ENCODE data around the gene NDEL1. TPM values are rescaled to one million over a fixed set of nuclear protein-coding genes. Genes with fewer than 3 reads are reported as not detected.
"Not testable (repeated sequence)": the region's sequence is repeated elsewhere in the genome, so short reads cannot be mapped to it uniquely, and the experiment has no call there.

NDEL1 gene
- total RNA-seq, 1 donor from 2014 or later = 60.2 TPM

GRCh38 chr17:8392674-8393469 is 42.8 kb upstream of the NDEL1 start:
- Mint-ChIP-seq H3K4me3 (no peak overlapping the region), H3K27ac (no peak overlapping the region), H3K27me3 (ENCODE audit: low read depth) (peaks cover 19% of the 10 kb centered on the region), H3K9me3 (no peaks in the 10 kb centered on the region), H3K4me1 (peaks cover 13% of the 10 kb centered on the region), H3K36me3 (no peaks in the 10 kb centered on the region)
- no peak for DNase-seq (ENCODE audit: low spot score in 2 of 2, unreplicated experiment in 2 of 2)
- no peak for TF ChIP-seq CTCF (IDR thresholded peaks at IDR 0.05; ENCODE audit: unreplicated experiment)

GRCh38 chr17:8393470-8394231 is 42.0 kb upstream of the NDEL1 start:
- Mint-ChIP-seq H3K4me3 (no peak overlapping the region), H3K27ac (peak overlapping the region; percentile 12)

DNA sequence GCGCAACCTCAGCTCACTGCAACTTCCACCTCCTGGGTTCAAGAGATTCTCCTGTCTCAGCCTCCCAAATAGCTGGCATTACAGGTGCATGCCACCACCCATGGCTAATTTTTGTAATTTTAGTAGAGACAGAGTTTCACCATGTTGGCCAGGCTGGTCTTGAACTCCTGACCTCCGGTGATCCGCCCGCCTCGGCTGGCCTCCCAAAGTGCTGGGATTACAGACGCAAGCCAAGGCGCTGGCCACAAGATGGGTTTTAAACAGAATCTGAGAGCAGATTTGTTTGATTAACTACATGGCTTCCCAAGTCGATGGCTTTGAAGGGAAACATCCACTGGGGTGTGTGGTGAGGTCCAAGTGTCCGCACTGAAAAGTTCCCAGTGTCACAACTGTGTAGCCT is 41.2 kb upstream of the NDEL1 start:
- H3K27ac Mint-ChIP-seq; H3K4me3 Mint-ChIP-seq; DNase-seq (ENCODE audit: low spot score in 2 of 2, unreplicated experiment in 2 of 2); H3K36me3 Mint-ChIP-seq; H3K9me3 Mint-ChIP-seq: not testable (repeated sequence)
- Mint-ChIP-seq H3K4me1 (peaks cover 14% of the 10 kb centered on the region), H3K27me3 (ENCODE audit: low read depth) (peaks cover 27% of the 10 kb centered on the region)

More at GRCh38 chr17:8393470-8394231, 42.0 kb upstream of the NDEL1 start:
- Mint-ChIP-seq H3K36me3 (no peaks in the 10 kb centered on the region), H3K27me3 (ENCODE audit: low read depth) (peaks cover 26% of the 10 kb centered on the region), H3K4me1 (peaks cover 14% of the 10 kb centered on the region), H3K9me3 (no peaks in the 10 kb centered on the region)
- no peak for TF ChIP-seq CTCF (IDR thresholded peaks at IDR 0.05; ENCODE audit: unreplicated experiment)
- no peak for DNase-seq (ENCODE audit: low spot score in 2 of 2, unreplicated experiment in 2 of 2)

- Mint-ChIP-seq H3K4me3 (no peak within 1 kb of the TSS), H3K27me3 (ENCODE audit: low read depth) (peaks cover 29% of the 10 kb centered on the region), H3K36me3 (no peaks in the 10 kb centered on the region), H3K4me1 (peaks cover 14% of the 10 kb centered on the region), H3K9me3 (no peaks in the 10 kb centered on the region), H3K27ac (no peak within 1 kb of the TSS)
- DNase-seq (ENCODE audit: low spot score in 2 of 2, unreplicated experiment in 2 of 2) = no peak
- TF ChIP-seq CTCF (IDR thresholded peaks at IDR 0.05; ENCODE audit: unreplicated experiment) = no peak
Observed at GRCh38 chr17:8397636-8398035, 38.0 kb upstream of the NDEL1 start, which contains the start of gene RNF222. RNF222 (minus strand) TSS chr17:8397827; CDS start chr17:8393461, 4,366 bp downstream.

DNA sequence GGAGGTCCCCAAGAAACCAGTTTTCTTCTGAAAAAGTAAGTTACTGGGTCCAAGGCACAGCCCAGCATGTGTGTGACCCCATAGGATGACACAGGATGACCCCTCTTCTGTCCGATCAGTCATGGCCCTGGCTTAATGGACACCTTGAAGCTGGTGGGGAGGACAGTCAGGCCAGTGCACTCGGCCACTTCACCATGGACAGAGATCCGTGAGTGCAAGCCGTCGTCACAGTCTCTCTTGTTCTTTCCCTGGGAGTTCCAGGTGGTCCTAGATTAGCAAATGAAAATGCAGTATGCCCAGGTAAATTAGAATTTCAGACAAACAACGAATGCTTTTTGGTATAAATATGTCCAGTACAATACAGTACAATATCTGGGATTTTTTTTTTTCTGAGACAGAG is 36.7 kb upstream of the NDEL1 start:
- no peak for TF ChIP-seq CTCF (IDR thresholded peaks at IDR 0.05; ENCODE audit: unreplicated experiment)
- H3K27me3 Mint-ChIP-seq (ENCODE audit: low read depth) = peaks cover 29% of the 10 kb centered on the region
- H3K36me3 Mint-ChIP-seq = no peaks in the 10 kb centered on the region
- no peak overlapping the region for H3K27ac Mint-ChIP-seq
- H3K9me3 Mint-ChIP-seq = no peaks in the 10 kb centered on the region
- peaks cover 12% of the 10 kb centered on the region for H3K4me1 Mint-ChIP-seq
- H3K4me3 Mint-ChIP-seq = no peak overlapping the region
- no peak for DNase-seq (ENCODE audit: low spot score in 2 of 2, unreplicated experiment in 2 of 2)

GRCh38 chr17:8401107-8401506 is 34.6 kb upstream of the NDEL1 start:
- no peak for DNase-seq (ENCODE audit: low spot score in 2 of 2, unreplicated experiment in 2 of 2)
- no peak for TF ChIP-seq CTCF (IDR thresholded peaks at IDR 0.05; ENCODE audit: unreplicated experiment)
- H3K36me3 Mint-ChIP-seq = no peaks in the 10 kb centered on the region
- peaks cover 6% of the 10 kb centered on the region for H3K4me1 Mint-ChIP-seq
- H3K27me3 Mint-ChIP-seq (ENCODE audit: low read depth) = peaks cover 23% of the 10 kb centered on the region
- no peaks in the 10 kb centered on the region for H3K9me3 Mint-ChIP-seq
- H3K27ac Mint-ChIP-seq = no peak overlapping the region
- no peak overlapping the region for H3K4me3 Mint-ChIP-seq
